ENCODE data around the gene ZFAND5.

ZFAND5 gene

GRCh38 chr9:72362680-72363139 is 2.3 kb downstream of the ZFAND5 start:
- DNase-seq (ENCODE audit: low read depth) = peak; percentile 7

- no peak for DNase-seq (ENCODE audit: low read depth)
Observed at GRCh38 chr9:72362118-72362531, 2.9 kb downstream of the ZFAND5 start.

- DNase-seq (ENCODE audit: low read depth) = no peak
Observed at GRCh38 chr9:72361217-72361616, 3.8 kb downstream of the ZFAND5 start.

- DNase-seq (ENCODE audit: low read depth) = no peak
Observed at GRCh38 chr9:72360324-72360723, 4.7 kb downstream of the ZFAND5 start.

GRCh38 chr9:72356041-72356582 is 8.9 kb downstream of the ZFAND5 start:
- no peak for DNase-seq (ENCODE audit: low read depth)

- DNase-seq (ENCODE audit: low read depth) = no peak
Observed at GRCh38 chr9:72355153-72355552, 9.9 kb downstream of the ZFAND5 start.

GRCh38 chr9:72354704-72355103 is 10.3 kb downstream of the ZFAND5 start:
- DNase-seq (ENCODE audit: low read depth) = no peak

- DNase-seq (ENCODE audit: low read depth) = no peak
Observed at GRCh38 chr9:72353455-72354116, 11.4 kb downstream of the ZFAND5 start.

- no peak for DNase-seq (ENCODE audit: low read depth)
Observed at GRCh38 chr9:72352911-72353388, 12.1 kb downstream of the ZFAND5 start.

GRCh38 chr9:72351538-72352453 is 13.2 kb downstream of the ZFAND5 start:
- DNase-seq (ENCODE audit: low read depth) = no peak

GRCh38 chr9:72349911-72350310 is 15.1 kb downstream of the ZFAND5 start:
- DNase-seq (ENCODE audit: low read depth) = no peak

- no peak for DNase-seq (ENCODE audit: low read depth)
Observed at GRCh38 chr9:72349240-72349639, 15.8 kb downstream of the ZFAND5 start.

- DNase-seq (ENCODE audit: low read depth) = no peak
Observed at GRCh38 chr9:72346333-72346732, 18.7 kb downstream of the ZFAND5 start.

- no peak for DNase-seq (ENCODE audit: low read depth)
Observed at GRCh38 chr9:72338631-72339030, 26.4 kb downstream of the ZFAND5 start.

- DNase-seq (ENCODE audit: low read depth) = no peak
Observed at GRCh38 chr9:72337286-72337685, 27.7 kb downstream of the ZFAND5 start.

GRCh38 chr9:72334658-72335337 is 30.2 kb downstream of the ZFAND5 start:
- DNase-seq (ENCODE audit: low read depth) = no peak

GRCh38 chr9:72333709-72334108 is 31.3 kb downstream of the ZFAND5 start:
- no peak for DNase-seq (ENCODE audit: low read depth)

GRCh38 chr9:72333197-72333596 is 31.8 kb downstream of the ZFAND5 start:
- DNase-seq (ENCODE audit: low read depth) = no peak

- DNase-seq (ENCODE audit: low read depth) = no peak
Observed at GRCh38 chr9:72332351-72332750, 32.7 kb downstream of the ZFAND5 start.

GRCh38 chr9:72327631-72328030 is 37.4 kb downstream of the ZFAND5 start:
- no peak for DNase-seq (ENCODE audit: low read depth)

GRCh38 chr9:72326641-72327040 is 38.4 kb downstream of the ZFAND5 start:
- DNase-seq (ENCODE audit: low read depth) = no peak

GRCh38 chr9:72324974-72325373 is 40.0 kb downstream of the ZFAND5 start:
- no peak for DNase-seq (ENCODE audit: low read depth)
